ENCODE data around the gene CLDN4. TPM values are rescaled to one million over a fixed set of nuclear protein-coding genes. Genes with fewer than 3 reads are reported as not detected.

CLDN4 gene
- total and polyA plus RNA-seq, 4 donors: 0.37 to 2.0 (median 1.3) TPM

- Histone ChIP-seq H3K9me3 (ENCODE audit: control insufficient read depth in 4 of 4, low read length in 3 of 4) (no peaks in the 10 kb centered on the region), H3K4me3 (ENCODE audit: low read depth in 1 of 3, low read length in 3 of 3) (no peak overlapping the region), H3K4me1 (ENCODE audit: control insufficient read depth in 4 of 4, insufficient read depth in 4 of 4, low read length in 3 of 4) (no peaks in the 10 kb centered on the region), H3K36me3 (ENCODE audit: control insufficient read depth in 4 of 4, insufficient read depth in 3 of 4, low read depth in 1 of 4, low read length in 3 of 4) (no peaks in the 10 kb centered on the region), H3K27ac (ENCODE audit: low read depth in 1 of 2, low read length in 2 of 2) (no peak overlapping the region), H3K27me3 (ENCODE audit: control insufficient read depth in 4 of 4, insufficient read depth in 4 of 4, low read length in 3 of 4) (no peaks in the 10 kb centered on the region), H3K9ac (ENCODE audit: low read depth in 1 of 2, low read length in 2 of 2) (no peak overlapping the region)
- no peak for TF ChIP-seq SP1 (IDR thresholded peaks at IDR 0.05)
- TF ChIP-seq RXRA (IDR thresholded peaks at IDR 0.05): no peak
- TF ChIP-seq REST (IDR thresholded peaks at IDR 0.05): no peak
- TF ChIP-seq RAD21 (IDR thresholded peaks at IDR 0.05): no peak
- TF ChIP-seq TAF1 (conservative IDR thresholded peaks at IDR 0.05): no peak
- no peak for TF ChIP-seq ATF3 (IDR thresholded peaks at IDR 0.05)
- 89% methylated on average over 10 of the region's 10 CpGs for WGBS
- DNase-seq (ENCODE audit: low spot score): no peak
Observed at GRCh38 chr7:73847941-73848723, 17.3 kb downstream of the CLDN4 start.

- Histone ChIP-seq H3K4me3 (ENCODE audit: low read depth in 1 of 3, low read length in 3 of 3) (no peak overlapping the region), H3K9ac (ENCODE audit: low read depth in 1 of 2, low read length in 2 of 2) (no peak overlapping the region), H3K27ac (ENCODE audit: low read depth in 1 of 2, low read length in 2 of 2) (no peak overlapping the region), H3K4me1 (ENCODE audit: control insufficient read depth in 4 of 4, insufficient read depth in 4 of 4, low read length in 3 of 4) (peaks cover 0 to 5% (median 2%) of the 10 kb centered on the region in 4 donors), H3K27me3 (ENCODE audit: control insufficient read depth in 4 of 4, insufficient read depth in 4 of 4, low read length in 3 of 4) (no peaks in the 10 kb centered on the region), H3K9me3 (ENCODE audit: control insufficient read depth in 4 of 4, low read length in 3 of 4) (no peaks in the 10 kb centered on the region), H3K36me3 (ENCODE audit: control insufficient read depth in 4 of 4, insufficient read depth in 3 of 4, low read depth in 1 of 4, low read length in 3 of 4) (no peaks in the 10 kb centered on the region)
- no peak for DNase-seq (ENCODE audit: low spot score)
- TF ChIP-seq MAX (IDR thresholded peaks at IDR 0.05) (no peak), GABPA (IDR thresholded peaks at IDR 0.05 in 1 of 2, conservative IDR thresholded peaks at IDR 0.05 in 1 of 2) (no peak)
- 90% methylated on average over 4 of the region's 4 CpGs for WGBS
Observed at GRCh38 chr7:73850781-73851207, 20.0 kb downstream of the CLDN4 start.

GRCh38 chr7:73851410-73852338, 20.9 kb downstream of the CLDN4 start:
- Histone ChIP-seq H3K27ac (ENCODE audit: low read depth in 1 of 2, low read length in 2 of 2) (no peak overlapping the region), H3K9ac (ENCODE audit: low read depth in 1 of 2, low read length in 2 of 2) (no peak overlapping the region), H3K27me3 (ENCODE audit: control insufficient read depth in 4 of 4, insufficient read depth in 4 of 4, low read length in 3 of 4) (no peaks in the 10 kb centered on the region), H3K9me3 (ENCODE audit: control insufficient read depth in 4 of 4, low read length in 3 of 4) (no peaks in the 10 kb centered on the region), H3K4me1 (ENCODE audit: control insufficient read depth in 4 of 4, insufficient read depth in 4 of 4, low read length in 3 of 4) (peaks cover 0 to 8% (median 5%) of the 10 kb centered on the region in 4 donors), H3K36me3 (ENCODE audit: control insufficient read depth in 4 of 4, insufficient read depth in 3 of 4, low read depth in 1 of 4, low read length in 3 of 4) (no peaks in the 10 kb centered on the region), H3K4me3 (ENCODE audit: low read depth in 1 of 3, low read length in 3 of 3) (no peak overlapping the region)
- 70% methylated on average over 8 of the region's 8 CpGs for WGBS
- TF ChIP-seq RAD21 (IDR thresholded peaks at IDR 0.05) (no peak), HNF4A (conservative IDR thresholded peaks at IDR 0.05) (no peak), NR2F2 (IDR thresholded peaks at IDR 0.05) (no peak), CTCF (IDR thresholded peaks at IDR 0.05; ENCODE audit: low read depth, low read length, missing input control) (no peak), MAX (IDR thresholded peaks at IDR 0.05) (no peak), SP1 (IDR thresholded peaks at IDR 0.05) (no peak), REST (IDR thresholded peaks at IDR 0.05) (no peak), HNF4G (IDR thresholded peaks at IDR 0.05) (no peak)
- no peak for DNase-seq (ENCODE audit: low spot score)

Measured in liver (tissue), 9 donors.